Esophagus muscularis mucosa (tissue), 3 donors: ENCODE measurements around the gene LMOD1.

Experiments
- CTCF ChIP-seq, 3 experiments: fragments of 200-600 bp in 2 of 3; fragments of 450-650 bp in 1 of 3; sonication (generic) in 2 of 3; IDR thresholded peaks; one replicate each; pipeline ENCODE4 v1.5.1; 2017 to 2019; ENCODE audit warnings: antibody characterized with exemption in 3 of 3, mild to moderate bottlenecking in 2 of 3, moderate library complexity in 1 of 3
- EP300 ChIP-seq: sonication (generic); formaldehyde crosslinking; IDR thresholded peaks from one replicate; pipeline ENCODE4 v1.6.1; 2017; ENCODE audit warnings: antibody characterized with exemption

- no peak for TF ChIP-seq CTCF (IDR thresholded peaks at IDR 0.05)
- no peak for TF ChIP-seq EP300
These were observed 51.2 kb downstream of the LMOD1 start for GRCh38 chr1:201895120-201895665.
